OCI-M2 (cell line): ENCODE results near the gene CNTNAP2.
"Not testable (repeated sequence)": the region's sequence is repeated elsewhere in the genome, so short reads cannot be mapped to it uniquely, and the experiment has no call there.

Source experiments
- DNase-seq: peaks from one replicate; lab custom pipeline; 2025; ENCODE audit not compliant: unreplicated experiment; lab: John Stamatoyannopoulos, UW

Gene CNTNAP2

GRCh38 chr7:148042935-148043631 lies 1926.5 kb downstream of the CNTNAP2 start:
- no peak for DNase-seq

- no peak for DNase-seq
Observed at GRCh38 chr7:148044173-148044572, 1927.6 kb downstream of the CNTNAP2 start.

- no peak for DNase-seq
Observed at GRCh38 chr7:148045521-148045920, 1928.9 kb downstream of the CNTNAP2 start.

GRCh38 chr7:148049068-148049467 lies 1932.5 kb downstream of the CNTNAP2 start:
- no peak for DNase-seq

GRCh38 chr7:148050492-148051158 lies 1934.0 kb downstream of the CNTNAP2 start:
- no peak for DNase-seq

GRCh38 chr7:148056406-148056805 lies 1939.8 kb downstream of the CNTNAP2 start:
- no peak for DNase-seq

- DNase-seq = no peak
Observed at GRCh38 chr7:148058092-148058491, 1941.5 kb downstream of the CNTNAP2 start.

GRCh38 chr7:148058753-148059152 lies 1942.2 kb downstream of the CNTNAP2 start:
- no peak for DNase-seq

- no peak for DNase-seq
Observed at GRCh38 chr7:148060724-148061123, 1944.1 kb downstream of the CNTNAP2 start.

GRCh38 chr7:148078111-148078510 lies 1961.5 kb downstream of the CNTNAP2 start:
- not testable (repeated sequence) for DNase-seq

- no peak for DNase-seq
Observed at GRCh38 chr7:148079206-148080080, 1962.8 kb downstream of the CNTNAP2 start.

- no peak for DNase-seq
Observed at GRCh38 chr7:148083448-148083847, 1966.8 kb downstream of the CNTNAP2 start.

GRCh38 chr7:148084138-148084537 lies 1967.5 kb downstream of the CNTNAP2 start:
- DNase-seq = no peak

GRCh38 chr7:148091882-148092281 lies 1975.3 kb downstream of the CNTNAP2 start:
- no peak for DNase-seq

GRCh38 chr7:148093375-148094166 lies 1977.0 kb downstream of the CNTNAP2 start:
- DNase-seq = no peak

GRCh38 chr7:148095066-148095465 lies 1978.5 kb downstream of the CNTNAP2 start:
- no peak for DNase-seq

- no peak for DNase-seq
Observed at GRCh38 chr7:148104136-148104716, 1987.6 kb downstream of the CNTNAP2 start.

- DNase-seq = no peak
Observed at GRCh38 chr7:148104924-148105323, 1988.3 kb downstream of the CNTNAP2 start.

GRCh38 chr7:148105853-148106252 lies 1989.3 kb downstream of the CNTNAP2 start:
- no peak for DNase-seq

GRCh38 chr7:148107443-148108127 lies 1991.0 kb downstream of the CNTNAP2 start:
- DNase-seq = no peak
